ENCODE measurements around the gene TUBGCP2. TPM values are rescaled to one million over a fixed set of nuclear protein-coding genes. Genes with fewer than 3 reads are reported as not detected.

Gene TUBGCP2
- 10 to 100 TPM; 33.6 to 36.6 TPM for total RNA-seq
- long read RNA-seq, full-length matches to known transcripts: 76 of 96 reads
- long read RNA-seq, partial matches to known transcripts: 8 of 96 reads
- long read RNA-seq, other reads (novel, unspliced or antisense): 12 of 96 reads

DNA sequence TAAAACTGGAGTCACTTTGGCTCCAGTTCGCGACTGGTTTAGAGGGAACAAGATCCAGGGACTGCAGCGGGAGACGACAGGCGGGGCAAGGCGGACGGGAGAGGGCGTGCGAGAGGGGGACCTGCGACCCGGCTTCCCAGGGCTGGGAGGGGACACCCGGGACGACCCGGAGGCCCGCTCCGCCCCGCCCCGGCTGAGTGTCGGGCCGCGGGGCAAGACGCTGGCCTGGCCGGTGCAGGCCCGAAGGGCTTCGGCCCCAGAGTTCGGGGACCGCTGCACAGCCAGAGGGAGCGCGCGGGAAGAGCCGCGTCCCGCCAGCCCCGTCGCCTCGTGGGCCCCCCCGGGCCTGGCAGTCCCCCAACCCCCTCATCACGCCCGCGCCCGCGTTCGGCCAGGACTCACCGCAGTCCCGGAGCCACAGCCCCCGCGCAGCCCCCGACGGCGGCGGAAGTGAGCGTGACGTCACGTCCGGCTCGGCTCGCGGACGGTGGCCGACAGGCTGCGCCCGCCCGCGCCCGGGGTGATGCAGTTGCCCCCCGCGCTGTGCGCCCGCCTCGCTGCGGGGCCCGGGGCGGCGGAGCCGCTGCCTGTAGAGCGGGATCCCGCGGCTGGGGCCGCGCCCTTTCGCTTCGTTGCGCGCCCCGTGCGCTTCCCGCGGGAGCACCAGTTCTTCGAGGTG, at the start of gene TUBGCP2, which contains the start of gene ZNF511:
Gene TUBGCP2, minus strand, starts transcription at position 452 of the 679 bp plus-strand sequence. CDS start 5,931 bp downstream, outside the sequence.
Gene ZNF511, plus strand, starts transcription at position 494 of the 679 bp plus-strand sequence. Its CDS starts 30 bp downstream, at position 524.
- intact Hi-C loops (cut with DNase I): no loop called here
- DNase-seq (peak; percentile 90), ATAC-seq (peak; percentile 93 to 94)

DNA sequence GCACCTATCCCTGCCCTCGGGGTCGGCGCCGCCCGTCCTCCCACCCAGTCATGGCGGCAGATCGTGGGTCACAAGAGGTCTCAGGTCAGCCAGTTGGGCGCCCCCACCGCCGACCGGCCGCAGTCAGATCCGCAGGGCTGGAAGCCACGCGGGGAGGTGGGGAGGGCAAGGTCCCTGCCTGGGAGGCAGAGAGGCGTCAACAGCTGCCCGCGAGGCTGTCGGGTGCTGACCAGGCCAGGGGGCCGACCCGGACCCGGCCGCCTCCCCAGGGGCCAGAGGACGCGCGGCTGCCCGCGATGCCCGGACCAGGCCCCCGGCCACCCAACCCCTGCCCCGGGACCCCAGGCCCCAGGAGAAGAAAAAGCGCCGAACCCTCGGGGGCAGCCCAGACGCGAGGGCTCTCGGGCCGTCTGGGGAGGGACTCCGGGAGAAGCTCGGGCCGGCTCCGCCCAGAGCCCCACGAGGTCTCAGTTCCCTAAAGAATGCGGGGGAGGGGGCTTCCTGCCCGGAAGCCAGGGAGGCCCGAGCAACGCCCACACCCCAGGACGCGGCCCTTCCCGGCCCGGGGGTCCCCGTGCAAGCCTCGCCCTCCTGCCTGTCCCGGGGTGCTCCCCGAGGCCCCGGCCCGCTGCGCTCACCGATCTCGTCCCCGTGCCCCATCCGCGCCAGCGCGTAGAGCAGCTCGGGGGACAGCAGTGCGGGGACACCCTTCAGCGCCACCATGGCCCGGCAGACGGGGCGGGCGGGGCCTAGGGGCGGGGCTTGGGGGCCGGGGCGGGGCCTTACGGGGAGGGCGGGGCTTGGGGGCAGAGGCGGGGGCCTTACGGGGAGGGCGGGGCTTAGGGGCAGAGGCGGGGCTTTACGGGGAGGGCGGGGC, 48.9 kb upstream of the TUBGCP2 start, which contains the start of gene FUOM:
Gene FUOM, minus strand, starts transcription at position 735 of the 877 bp plus-strand sequence. Its CDS starts 12 bp downstream, at position 723.
- DNase-seq: peak; percentile 73
- intact Hi-C loops (cut with DNase I): no loop called here
- peak; percentile 85 to 87 for ATAC-seq

DNA sequence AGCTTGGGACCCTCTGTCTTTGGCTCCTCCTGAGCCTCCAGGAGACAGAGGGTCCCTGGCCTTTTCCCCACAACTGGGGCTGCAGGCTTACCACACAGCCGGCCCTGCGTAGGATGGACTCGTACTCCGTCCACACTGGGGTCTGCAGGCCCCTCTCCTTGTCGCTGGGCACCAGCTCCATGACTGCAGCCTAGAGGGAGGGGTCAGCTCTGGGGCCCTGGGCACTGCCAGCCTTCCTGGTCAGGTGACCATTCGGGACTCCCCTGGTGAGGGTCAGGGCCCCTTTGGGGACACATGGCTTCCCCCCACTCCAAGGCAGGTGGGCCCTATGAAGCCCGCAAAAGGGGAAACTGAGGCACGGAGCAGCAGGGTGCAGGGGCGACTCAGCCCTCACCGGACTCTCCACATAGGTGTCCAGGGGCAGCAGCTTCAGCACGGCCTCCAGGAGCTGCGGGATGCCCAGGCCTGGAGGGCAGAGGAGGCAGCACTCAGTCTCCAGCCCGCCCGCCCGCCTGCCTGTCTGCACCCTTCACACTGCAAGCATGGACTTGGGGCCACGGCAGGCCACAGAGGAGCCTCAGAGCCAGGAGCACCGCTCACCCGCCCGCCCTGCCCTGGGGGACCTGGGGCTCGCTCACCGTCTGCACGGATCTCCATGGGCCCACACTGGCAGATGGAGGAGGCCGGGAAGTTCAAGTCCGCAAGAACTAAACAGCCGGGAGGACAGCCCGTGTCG, 48.0 kb upstream of the TUBGCP2 start:
- DNase-seq: no peak
- intact Hi-C loops (cut with DNase I): no loop called here
- ATAC-seq: peak in 1 of 2 donors; percentile 0

DNA sequence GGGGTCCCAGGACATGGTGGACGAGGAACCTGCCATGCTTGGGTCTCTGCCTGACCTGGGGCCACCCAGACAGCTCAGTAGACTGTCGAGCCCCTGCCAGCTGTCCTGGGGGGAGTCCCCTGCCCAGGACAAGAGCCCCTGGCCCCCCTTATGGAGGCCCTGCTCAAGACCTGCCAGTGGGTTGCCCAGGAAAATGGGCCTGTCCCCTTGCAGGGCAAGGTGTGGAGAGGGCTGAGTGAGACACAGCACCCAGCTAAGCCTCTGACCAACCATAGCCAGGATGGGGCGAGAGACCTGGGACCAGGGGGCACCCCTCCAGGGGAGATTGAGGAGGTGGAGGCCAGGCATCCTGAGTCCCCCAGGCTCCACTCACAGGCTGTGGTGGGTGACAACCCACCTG, 47.3 kb upstream of the TUBGCP2 start:
- DNase-seq (no peak), ATAC-seq (no peak)
- intact Hi-C loops (cut with DNase I): no loop called here

- ATAC-seq: no peak
- DNase-seq: no peak
These were observed 46.6 kb upstream of the TUBGCP2 start for GRCh38 chr10:133355266-133355665.

GRCh38 chr10:133354672-133355240, 46.1 kb upstream of the TUBGCP2 start:
- intact Hi-C loops (cut with DNase I): no loop called here
- DNase-seq (no peak), ATAC-seq (no peak)

More at GRCh38 chr10:133355266-133355665, 46.6 kb upstream of the TUBGCP2 start:
- intact Hi-C loops (cut with DNase I): no loop called here

DNA sequence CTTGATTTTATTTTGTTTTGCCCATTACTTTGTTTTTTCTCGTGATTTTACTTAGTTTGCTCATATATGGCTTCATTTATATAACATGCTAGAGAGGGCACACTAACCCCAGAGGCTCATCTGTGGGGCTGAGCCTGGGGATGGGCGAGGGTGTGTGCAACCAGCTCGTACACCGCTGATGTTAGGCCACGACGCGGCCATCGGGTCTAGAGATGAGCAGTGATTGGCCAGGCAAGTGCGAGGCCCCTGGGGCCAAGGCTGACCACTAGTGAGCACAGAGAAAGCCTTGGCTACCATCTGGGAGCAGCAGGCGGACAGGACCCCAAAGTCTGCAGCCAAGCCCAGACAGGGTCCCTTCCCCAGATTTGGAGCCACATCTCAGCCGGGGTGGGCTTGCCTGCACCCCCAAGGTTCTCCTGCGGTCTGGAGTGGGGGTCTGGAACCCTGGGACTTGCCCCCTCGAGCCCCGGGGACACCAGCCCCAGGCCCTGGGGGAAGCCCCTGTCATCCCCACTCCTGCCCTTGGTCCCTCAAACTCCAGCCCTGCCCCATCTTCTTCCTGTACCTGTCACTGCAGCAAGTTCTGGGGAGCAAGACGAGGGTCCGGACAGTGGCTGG, 45.4 kb upstream of the TUBGCP2 start:
- intact Hi-C loops (cut with DNase I): no loop called here
- DNase-seq: no peak
- ATAC-seq: no peak

DNA sequence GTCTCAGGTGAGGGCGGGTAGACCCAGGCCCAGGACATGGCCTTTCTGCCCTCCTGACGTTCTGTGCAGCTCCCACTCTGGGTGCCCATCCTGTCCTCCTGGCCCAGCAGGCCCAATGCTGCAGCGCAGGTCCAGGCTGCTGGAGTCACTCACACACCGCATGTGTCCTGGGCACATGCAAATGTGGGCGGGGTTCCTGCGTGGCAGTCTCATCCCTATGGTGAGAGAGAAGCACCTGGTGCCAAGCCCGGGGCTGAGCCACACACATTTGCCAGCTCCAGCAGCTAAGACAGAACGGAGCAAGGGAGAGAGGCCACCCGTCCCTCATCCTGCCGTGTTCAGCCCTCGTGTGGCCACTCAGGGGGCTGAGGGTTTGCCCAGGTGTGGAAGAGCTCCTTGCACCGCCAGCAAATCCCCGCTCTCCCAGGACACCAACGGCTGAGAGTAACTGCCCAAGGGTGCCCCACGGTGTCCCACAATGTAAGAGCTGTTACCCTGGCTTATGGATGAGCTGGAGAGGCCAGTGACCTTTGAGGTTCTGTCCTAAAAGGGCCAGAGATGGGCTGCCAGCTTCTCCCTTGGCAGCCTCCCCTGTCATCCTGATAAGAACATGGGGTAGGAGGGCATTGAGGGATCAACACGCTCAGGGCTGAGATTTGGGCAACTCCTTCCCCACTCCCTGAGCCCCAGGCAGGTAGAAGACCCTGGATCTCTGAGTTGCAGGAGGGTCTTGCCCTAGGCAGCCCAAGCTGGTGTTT, 44.7 kb upstream of the TUBGCP2 start:
- no peak for ATAC-seq
- intact Hi-C loops (cut with DNase I): no loop called here
- DNase-seq: no peak

DNA sequence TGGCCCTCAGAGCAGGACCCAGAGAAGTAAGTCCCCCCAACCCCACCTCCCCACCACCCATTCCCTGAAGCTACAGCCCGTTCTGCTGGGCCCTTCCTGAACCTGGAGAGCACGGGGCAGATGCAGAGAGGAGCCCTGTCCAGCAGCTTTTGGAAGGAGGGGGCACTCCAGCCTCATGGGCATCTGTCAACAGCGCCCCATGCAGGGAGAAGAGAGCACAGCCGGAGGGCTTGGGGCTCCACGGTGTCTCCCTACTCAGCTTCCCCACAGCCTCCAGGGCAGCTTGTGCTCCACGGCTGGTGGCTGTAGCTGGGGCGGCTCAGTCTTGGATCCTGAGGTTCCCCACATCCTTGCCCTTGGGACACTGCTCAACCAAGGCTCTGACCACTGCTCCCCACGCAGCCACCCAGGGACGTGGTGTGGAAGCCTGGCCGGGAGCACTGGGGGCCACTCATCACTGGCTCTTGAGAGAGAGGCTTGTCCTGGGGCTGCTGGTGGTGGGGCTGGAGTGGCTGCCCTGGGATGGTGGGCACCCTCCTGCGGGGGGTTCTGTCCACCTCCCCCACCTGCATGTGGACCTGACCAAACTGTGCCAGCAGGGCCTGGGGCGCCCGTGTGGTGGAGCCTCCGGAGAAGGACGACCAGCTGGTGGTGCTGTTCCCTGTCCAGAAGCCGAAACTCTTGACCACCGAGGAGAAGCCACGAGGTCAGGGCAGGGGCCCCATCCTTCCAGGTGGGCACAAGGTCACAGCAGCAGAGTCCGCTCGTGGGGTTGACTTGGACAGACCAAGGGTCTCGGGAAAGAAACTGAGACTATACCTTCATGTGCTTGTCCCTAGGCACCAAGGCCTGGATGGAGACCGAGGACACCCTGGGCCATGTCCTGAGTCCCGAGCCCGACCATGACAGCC, 43.0 kb upstream of the TUBGCP2 start:
- intact Hi-C loops (cut with DNase I): no loop called here
- peak in 1 of 2 donors; percentile 5 for ATAC-seq
- DNase-seq: no peak

- no peak for ATAC-seq
These were observed 42.3 kb upstream of the TUBGCP2 start for GRCh38 chr10:133350950-133351329.

GRCh38 chr10:133350283-133350949, 41.7 kb upstream of the TUBGCP2 start:
- intact Hi-C loops (cut with DNase I): no loop called here
- DNase-seq: no peak
- no peak for ATAC-seq

More at GRCh38 chr10:133350950-133351329, 42.3 kb upstream of the TUBGCP2 start:
- DNase-seq: no peak
- intact Hi-C loops (cut with DNase I): no loop called here

GRCh38 chr10:133349577-133350011, 40.9 kb upstream of the TUBGCP2 start:
- ATAC-seq (no peak), DNase-seq (no peak)
- intact Hi-C loops (cut with DNase I): no loop called here

DNA sequence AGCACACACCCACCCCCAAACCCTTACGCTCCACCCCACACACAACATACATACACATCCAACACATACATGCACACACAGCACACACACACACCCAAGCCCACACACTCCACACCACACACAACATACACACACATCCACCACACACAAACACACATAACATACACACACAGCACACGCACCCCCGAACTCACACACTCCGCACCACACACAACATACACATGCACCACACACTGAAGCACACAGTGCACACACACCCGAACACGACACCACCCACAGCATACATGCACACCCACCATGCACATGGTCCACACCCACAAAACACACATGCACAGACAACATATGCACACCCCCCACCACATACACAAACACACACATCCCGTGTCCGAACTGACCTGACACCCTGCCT, 40.5 kb upstream of the TUBGCP2 start:
- intact Hi-C loops (cut with DNase I): no loop called here
- ATAC-seq (no peak), DNase-seq (no peak)

- ATAC-seq (no peak), DNase-seq (no peak)
- intact Hi-C loops (cut with DNase I): no loop called here
These were observed 39.2 kb upstream of the TUBGCP2 start for GRCh38 chr10:133347710-133348517.

GRCh38 chr10:133346413-133346812, 37.7 kb upstream of the TUBGCP2 start:
- ATAC-seq (no peak), DNase-seq (no peak)
- intact Hi-C loops (cut with DNase I): no loop called here

All from left cardiac atrium (tissue), 4 donors.